ENCODE measurements around the gene PAQR3. TPM values are rescaled to one million over a fixed set of nuclear protein-coding genes. Genes with fewer than 3 reads are reported as not detected.
"Not testable (repeated sequence)": the region's sequence is repeated elsewhere in the genome, so short reads cannot be mapped to it uniquely, and the experiment has no call there.

Gene PAQR3
- total RNA-seq, 1 donor from 2014 or later, result 9.5 TPM

DNA sequence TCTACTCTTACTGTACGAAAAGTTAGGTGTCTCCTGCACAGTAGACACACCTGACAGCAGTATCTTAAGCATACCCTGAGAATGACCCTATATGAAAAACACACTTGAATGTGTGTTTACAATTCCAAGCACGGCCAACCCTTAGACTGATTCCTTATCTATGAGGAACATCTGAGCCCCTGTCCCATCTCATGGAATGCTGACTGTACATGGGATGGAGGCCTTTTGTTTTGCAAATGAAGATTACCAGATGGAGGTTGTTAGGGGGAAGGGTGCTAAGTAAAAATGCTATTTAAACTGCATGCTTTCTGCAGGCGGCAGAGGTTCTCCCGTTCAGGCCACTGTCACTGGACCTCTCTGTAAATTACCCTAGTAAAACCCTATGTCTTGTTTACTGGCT lies 2.2 kb downstream of the PAQR3 start:
- intact Hi-C loops (cut with DNase I), result no loop called here

DNA sequence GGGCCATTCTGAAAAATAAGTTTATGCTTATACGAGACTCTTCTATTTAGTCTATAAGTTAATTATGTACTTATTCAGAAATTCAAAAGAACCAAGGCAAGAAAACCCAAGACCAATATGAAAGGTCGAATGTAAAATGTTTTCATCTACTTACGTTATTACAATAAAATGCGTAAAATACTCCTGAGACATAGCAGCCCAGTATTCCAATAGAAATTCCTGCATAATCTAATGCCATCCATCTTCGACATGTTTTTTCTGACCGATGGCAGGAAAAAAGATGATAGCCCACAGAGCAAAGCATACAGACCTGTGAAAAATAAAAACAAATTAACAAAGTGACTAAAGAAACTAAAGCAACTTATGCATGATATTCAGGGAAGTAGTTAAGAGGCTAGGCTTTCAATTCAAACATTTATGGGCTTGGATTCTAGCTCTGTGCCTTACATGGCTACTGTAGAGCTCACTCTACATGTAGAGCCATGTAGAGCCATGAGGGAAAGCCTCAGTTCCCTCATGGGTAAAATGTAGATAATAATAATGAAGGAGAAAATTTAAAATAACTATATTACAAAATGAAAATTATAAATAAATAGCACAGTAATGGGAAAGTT lies 9.1 kb downstream of the PAQR3 start:
- intact Hi-C loops (cut with DNase I), result no loop called here
- DNase-seq (ENCODE audit: low spot score), result no peak

More for the DNA sequence above, 2.2 kb downstream of the PAQR3 start:
- no peak for DNase-seq (ENCODE audit: low spot score)

DNA sequence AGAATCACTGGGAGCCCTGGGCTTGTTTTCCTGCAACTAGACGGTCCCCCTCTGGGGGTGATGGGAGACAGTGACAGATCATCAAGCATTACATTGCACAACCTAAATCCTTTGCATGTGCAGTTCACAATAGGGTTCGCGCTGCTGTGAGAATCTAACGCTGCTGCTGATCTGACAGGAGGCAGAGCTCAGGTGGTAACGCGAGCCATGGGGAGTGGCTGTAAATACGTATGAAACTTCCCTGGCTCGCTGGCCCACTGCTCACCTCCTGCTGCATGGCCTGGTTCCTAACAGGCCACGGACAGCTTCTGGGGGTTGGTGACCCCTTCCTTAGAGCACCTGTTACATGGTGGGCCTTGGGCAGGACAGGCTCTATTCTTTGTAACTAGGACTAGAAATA lies 10.4 kb downstream of the PAQR3 start:
- intact Hi-C loops (cut with DNase I), result no loop called here
- no peak for DNase-seq (ENCODE audit: low spot score)

DNA sequence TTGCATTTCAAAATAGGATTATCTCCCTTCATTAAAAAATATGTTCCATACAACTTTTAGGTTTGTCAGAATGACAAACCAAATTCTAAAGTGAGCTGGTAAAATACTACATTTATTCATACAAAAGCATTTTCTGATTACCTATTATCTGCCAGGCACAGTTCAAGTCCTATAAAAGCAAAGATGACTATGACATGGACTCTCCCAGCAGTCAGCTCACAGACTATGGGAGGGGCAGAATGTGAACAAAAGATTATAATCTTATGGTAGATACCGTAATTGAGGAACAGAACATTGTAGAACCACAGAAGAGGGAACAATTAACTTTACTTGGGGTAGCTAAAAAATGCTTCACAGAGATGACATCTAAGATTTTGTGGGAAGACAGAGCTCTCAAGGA lies 12.4 kb downstream of the PAQR3 start:
- DNase-seq (ENCODE audit: low spot score), result no peak
- intact Hi-C loops (cut with DNase I), result no loop called here

DNA sequence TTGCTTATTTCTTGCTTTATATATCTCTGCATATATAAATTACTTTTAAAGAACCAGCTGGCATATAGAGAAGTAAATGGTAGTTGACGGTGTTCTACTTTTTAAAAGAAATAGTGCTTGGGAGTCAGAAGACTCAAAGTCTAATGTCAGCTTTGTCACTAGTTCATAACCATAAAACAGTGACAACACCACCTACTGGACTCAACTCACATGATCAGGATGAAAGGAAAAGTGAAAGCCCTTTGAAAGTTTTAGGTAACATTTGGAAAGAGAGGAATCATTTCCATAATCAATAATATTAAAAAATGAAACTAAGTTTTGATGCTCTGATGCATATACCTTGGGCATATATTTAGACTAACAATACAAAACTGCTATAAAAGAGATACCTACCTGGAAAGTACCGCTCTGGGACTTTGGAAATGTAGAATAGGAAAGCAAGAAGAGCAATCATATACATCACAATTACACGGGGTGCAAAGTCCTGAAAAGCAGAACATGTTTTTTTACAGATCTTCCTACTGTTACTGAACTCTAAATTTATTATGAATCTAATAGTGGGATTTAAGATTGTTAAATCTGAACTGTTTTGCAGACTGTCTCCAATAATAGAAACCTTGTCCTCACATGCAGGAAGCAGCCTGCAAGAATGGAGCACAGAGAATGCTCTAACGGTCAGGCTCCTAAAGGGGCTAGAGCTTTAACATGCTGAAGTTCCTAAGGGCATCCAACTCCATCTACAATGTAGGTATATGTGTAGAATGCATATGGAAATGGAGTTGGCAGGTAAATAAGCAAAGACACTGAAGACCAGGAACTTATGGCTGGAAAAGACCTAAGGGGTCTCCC lies 15.6 kb downstream of the PAQR3 start:
- intact Hi-C loops (cut with DNase I), result no loop called here
- DNase-seq (ENCODE audit: low spot score), result no peak

DNA sequence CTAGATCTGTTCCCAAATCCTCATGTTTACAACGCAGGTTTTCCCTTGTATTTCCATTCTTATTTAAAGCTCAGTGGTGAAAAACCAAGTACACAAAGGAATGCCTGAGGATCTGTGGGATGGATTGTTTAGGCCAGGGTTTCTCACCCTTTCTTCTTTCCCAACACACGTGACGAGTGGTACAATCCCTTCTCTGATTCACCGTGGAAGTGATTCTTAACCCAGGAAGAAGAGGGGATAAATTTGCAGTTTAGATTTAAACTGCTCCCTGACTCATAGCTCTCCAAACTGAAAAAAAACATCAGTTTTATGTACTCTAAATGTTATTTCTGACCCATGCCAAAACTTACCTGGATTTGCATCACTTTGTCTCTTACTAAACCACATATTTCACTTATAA lies 17.0 kb downstream of the PAQR3 start:
- no peak for DNase-seq (ENCODE audit: low spot score)

DNA sequence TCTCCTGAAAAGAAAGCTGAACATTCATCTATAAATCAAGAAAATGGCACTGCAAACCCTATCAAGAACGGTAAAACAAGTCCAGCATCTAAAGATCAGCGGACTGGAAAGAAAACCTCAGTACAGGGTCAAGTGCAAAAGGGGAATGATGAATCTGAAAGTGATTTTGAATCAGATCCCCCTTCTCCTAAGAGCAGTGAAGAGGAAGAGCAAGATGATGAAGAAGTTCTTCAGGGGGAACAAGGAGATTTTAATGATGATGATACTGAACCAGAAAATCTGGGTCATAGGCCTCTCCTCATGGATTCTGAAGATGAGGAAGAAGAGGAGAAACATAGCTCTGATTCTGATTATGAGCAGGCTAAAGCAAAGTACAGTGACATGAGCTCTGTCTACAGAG lies 28.6 kb downstream of the PAQR3 start:
- no peak for DNase-seq (ENCODE audit: low spot score)

More for the DNA sequence above, 17.0 kb downstream of the PAQR3 start:
- intact Hi-C loops (cut with DNase I), result no loop called here

DNA sequence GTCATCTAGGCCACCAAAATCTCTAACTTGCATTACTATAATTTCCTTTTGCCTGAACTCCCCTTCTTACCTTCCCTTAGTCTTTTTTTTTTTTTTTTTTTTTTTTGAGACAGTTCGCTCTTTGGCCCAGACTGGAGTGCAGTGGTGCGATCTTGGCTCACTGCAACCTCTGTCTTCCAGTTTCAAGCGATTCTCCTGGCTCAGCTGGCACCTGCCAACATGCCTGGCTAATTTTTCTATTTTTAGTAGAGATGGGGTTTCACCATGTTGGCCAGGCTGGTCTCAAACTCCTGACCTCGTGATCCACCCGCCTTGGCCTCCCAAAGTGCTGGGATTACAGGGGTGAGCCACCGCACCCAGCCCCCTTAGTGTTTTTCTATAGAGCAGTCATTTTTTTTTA lies 30.3 kb downstream of the PAQR3 start:
- DNase-seq (ENCODE audit: low spot score); intact Hi-C loops (cut with DNase I): not testable (repeated sequence)

More for the DNA sequence above, 28.6 kb downstream of the PAQR3 start:
- intact Hi-C loops (cut with DNase I), result no loop called here

DNA sequence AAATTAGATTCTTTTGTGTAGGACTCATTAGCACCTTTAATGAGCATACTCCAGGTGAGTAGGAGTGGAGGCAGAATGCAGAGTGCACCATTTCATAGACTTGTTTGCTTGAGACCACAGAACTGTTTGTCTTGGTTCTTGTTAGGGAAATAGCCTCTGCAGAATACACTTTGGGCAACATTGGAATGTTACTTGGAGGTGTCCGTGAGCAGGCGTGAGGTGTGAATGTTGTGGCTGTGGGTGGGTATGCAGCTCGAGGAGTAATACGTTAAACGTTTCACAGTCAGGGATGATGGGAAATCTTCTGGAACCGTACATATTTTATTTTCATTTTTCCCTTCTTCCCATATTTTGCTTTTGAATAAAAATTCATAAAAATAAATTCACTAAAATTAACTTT lies 31.6 kb downstream of the PAQR3 start:
- intact Hi-C loops (cut with DNase I), result no loop called here
- no peak for DNase-seq (ENCODE audit: low spot score)

DNA sequence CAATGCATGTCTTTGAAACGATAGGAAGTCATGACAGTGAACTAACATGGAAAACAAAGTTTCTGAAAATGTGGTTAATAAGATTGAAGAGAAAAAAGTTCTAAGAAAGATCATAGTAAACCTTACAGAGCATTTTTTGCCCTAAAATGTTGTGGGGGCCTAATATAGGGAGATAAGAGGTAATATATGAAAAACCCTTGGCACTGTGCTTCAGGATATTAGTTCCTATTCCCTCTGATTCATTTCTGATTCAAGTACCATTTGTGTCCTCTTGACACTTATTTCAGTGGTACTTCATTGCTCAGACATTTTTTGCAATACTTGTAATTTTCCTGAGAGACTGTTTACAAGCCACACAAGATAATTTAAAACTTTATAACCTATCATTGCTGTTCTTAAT lies 35.1 kb downstream of the PAQR3 start:
- DNase-seq (ENCODE audit: low spot score), result no peak
- intact Hi-C loops (cut with DNase I), result no loop called here

DNA sequence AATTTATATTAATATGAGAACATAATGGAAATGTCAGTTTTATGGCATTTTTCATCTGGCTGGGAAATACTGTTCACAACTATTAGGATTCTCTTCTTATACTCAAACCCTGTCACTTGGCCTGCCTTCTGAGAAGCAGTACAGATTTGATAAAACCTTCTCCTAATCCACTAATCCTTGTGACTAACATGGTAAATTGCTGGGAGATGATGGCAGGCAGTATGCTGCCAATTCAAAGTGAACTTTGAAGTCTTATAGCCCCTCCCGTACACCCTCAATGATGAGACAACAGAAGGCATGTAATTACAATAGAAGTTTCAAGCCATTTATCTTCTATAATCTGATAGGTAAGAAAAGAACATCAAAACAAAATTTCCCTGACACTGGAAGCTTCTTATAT lies 36.9 kb downstream of the PAQR3 start:
- intact Hi-C loops (cut with DNase I), result no loop called here
- DNase-seq (ENCODE audit: low spot score), result no peak

DNA sequence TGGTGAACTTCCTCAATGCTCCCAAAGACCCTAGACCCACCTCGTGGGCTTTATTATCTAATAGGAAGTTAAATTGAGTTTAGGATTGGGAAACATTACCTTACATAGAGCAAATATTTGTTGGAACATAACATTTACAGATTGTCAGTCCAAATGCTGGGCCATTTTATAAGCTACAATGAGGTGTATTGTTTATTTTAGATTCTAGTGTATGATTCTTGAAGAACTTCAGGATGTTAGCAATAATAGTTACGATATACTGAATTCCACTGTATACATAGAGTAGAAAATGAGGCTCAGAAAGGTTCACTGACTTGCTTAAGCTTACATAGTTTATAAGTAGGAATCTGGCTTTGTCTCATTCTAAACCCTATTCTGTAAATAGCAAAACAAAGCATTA lies 37.4 kb downstream of the PAQR3 start:
- intact Hi-C loops (cut with DNase I), result no loop called here
- no peak for DNase-seq (ENCODE audit: low spot score)

DNA sequence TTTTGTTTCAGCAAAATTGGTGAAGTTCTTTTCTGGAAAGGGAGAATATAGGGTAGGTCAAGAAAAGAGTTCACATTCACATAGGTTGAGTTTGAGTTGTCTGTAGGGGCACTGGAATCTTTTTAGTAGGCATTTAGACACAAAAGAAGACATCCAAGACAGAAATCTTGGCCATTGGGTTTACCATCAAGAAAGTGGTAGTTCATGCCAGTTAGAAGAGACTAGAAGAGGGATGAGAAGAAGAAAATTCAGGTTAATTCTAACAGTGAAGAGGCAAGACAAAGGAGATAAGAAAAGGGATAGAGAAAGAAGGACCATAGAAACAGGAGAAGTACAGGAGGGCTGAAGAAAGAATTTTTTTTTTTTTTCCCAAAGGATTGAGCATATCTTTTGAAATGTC lies 39.9 kb downstream of the PAQR3 start:
- DNase-seq (ENCODE audit: low spot score), result no peak
- intact Hi-C loops (cut with DNase I), result no loop called here

DNA sequence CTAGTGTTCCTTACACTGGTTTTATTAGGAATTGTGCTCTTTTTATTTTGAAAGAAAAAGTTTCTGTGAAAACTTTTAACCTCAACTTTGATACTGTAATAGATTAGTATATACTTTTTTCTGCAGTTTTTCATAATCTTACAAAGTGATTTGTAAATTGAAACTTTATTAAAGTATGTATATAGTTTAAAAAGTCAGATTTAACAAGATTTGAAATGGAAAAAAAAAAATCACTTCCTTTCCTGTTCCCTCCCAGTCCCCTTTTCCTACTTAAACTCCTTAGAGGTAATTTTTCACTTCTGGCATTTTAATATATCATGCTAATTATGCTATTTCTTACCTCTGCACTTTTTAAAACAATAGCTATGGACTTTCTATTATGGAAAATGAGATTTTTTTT lies 49.3 kb downstream of the PAQR3 start:
- no peak for DNase-seq (ENCODE audit: low spot score)
- intact Hi-C loops (cut with DNase I), result no loop called here

DNA sequence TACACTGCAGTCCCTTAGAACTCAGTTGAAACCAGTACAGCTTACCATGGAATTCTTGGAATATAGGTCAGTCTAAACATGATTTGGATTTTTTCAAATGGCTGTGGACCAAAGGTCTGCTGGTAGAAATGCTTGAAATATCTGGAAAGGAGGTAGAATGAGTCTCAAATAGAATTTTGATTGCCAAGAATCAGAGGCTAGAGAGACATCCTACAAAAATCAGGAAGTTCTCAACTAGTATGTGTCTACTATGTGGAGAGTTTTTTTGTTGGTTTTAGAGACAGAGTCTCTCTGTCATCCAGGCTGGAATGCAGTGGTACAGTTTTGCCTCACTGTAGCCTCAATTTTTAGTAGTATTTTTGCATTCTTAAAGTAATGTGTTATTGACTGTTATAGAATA lies 53.6 kb downstream of the PAQR3 start:
- no peak for DNase-seq (ENCODE audit: low spot score)
- intact Hi-C loops (cut with DNase I), result no loop called here

DNA sequence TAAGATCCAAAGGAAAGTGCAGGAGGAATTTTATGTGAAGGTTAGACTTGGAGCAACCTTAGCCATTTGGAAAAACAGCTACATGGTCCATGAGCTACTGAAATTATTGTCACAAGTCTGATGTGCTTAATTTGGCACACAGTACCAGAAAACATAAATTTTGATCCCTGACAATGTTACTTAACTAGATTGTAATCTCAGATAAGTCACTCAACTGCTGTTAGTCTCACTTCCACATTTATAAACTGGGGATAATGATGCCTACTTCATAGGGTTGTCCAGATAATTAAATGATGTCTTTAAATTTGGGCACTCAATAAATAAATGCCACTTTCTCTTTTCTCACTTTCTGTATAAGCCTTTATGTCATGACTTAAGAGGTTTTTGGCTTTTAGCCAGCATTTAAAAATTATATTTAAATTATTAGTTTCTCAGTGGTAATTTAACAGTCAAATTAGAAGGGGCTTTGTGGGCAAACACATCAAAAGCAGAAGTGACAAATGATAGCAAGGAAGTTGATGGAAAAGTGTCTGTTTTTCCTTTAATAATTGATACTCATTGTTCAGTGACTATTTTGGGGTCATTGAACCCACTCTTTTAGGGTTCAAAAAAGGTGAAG lies 58.3 kb downstream of the PAQR3 start:
- intact Hi-C loops (cut with DNase I), result no loop called here
- DNase-seq (ENCODE audit: low spot score), result no peak

DNA sequence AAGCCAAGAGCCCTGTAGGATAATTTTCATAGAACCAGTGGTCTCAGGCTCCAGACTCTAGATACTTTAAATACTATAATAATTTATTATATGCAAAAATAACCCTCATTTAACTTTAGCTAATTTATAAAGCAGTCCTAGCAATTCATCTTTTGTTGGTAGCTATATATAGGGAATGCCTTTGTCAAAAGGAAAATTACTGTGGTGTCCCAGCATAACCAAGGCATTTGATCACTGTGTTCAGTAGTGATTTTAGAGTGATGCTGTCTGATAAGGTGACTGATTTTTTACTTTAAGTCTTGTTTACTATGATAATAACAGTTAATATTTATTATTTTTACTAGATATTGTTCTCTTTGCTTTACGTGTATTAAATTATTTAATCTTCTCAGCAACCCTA lies 61.2 kb downstream of the PAQR3 start:
- DNase-seq (ENCODE audit: low spot score), result no peak
- intact Hi-C loops (cut with DNase I), result no loop called here

DNA sequence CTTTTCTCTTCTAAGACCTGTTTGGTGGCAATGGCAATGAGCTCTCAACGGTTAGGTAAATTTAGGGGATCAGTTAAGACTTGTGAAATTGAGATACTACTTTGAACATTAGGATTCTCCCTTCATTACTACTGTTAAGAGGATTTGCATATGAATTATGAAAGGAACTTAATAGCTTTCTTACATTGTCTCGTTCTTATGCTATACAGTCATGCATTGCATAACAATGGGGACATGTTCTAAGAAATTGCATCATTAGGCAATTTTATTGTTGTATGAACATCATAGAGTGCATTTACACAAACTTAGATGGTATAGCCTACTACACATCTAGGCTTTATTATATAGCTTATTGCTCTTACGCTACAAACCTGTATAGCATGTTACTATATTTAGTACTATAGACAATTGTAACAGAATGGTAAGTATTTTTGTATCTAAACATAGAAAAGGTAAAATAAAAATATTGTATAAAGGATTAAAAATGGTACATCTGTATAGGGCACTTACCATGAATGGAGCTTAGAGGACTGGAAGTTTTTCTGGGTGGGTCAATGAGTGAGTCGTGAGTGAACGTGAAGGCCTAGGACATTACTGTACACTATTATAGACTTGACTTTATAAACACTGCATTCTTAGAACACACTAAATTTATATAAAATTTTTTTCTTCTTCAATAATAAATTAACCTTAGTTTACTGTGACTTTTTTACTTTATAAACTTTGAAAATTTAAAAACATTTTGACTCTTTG lies 62.5 kb downstream of the PAQR3 start:
- intact Hi-C loops (cut with DNase I), result no loop called here
- DNase-seq (ENCODE audit: low spot score), result no peak

DNA sequence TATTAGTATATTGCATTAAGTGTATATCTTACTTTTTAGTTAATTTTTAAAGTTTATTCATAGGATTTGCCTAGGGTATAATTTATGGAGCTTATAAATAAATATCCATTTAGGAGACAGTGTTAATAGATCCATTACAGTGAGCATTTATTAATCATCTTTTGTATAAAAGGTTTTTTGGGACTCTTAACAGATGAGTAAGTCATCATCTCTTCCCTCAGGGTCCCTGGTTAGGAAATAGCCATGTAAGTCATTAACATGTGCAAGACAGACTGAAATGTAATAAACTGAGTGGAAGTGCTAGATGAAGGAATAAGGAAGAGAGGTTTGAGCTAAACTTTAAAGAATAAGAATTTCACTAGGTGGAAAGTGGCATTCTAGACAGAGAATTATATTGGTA lies 69.2 kb downstream of the PAQR3 start:
- no peak for DNase-seq (ENCODE audit: low spot score)
- intact Hi-C loops (cut with DNase I), result no loop called here

DNA sequence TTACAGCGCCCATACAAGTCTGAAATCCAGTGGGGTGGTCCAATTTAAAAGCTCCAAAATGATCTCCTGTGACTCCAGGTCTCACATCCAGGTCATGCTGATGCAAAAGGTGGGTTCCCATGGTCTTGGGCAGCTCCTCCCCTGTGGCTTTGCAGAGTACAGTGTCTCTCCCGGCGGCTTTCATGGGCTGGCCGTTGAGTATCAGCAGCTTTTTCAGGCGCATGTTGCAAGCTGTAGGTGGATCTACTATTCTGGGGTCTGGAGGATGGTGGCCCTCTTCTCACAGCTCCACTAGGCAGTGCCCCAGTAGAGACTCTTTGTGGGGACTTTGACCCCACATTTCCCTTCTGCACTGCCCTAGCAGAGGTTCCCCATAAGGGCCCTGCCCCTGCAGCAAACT lies 70.5 kb downstream of the PAQR3 start:
- DNase-seq (ENCODE audit: low spot score); intact Hi-C loops (cut with DNase I): not testable (repeated sequence)

All from cardiac septum (tissue), 1 donor.